Stimulated activated CD8-positive, alpha-beta memory T cell treated with anti-CD3 and anti-CD28 coated beads, Interleukin-4, amount 100 ng/mL, for 48 hours (primary cell): ENCODE measurements around the gene CCDC93.

Experiments
- DNase-seq: peaks from one replicate; pipeline ENCODE4 v3.0.0-alpha.2; 2020

The CCDC93 gene

GRCh38 chr2:117984208-117984607 is 29.7 kb downstream of the CCDC93 start:
- no peak for DNase-seq

GRCh38 chr2:117983040-117983439 is 30.8 kb downstream of the CCDC93 start:
- no peak for DNase-seq

- no peak for DNase-seq
These were observed 31.4 kb downstream of the CCDC93 start for GRCh38 chr2:117982376-117983033.

GRCh38 chr2:117981810-117982209 is 32.1 kb downstream of the CCDC93 start:
- no peak for DNase-seq

- DNase-seq: no peak
These were observed 32.8 kb downstream of the CCDC93 start for GRCh38 chr2:117980783-117981676.

GRCh38 chr2:117979911-117980701 is 33.8 kb downstream of the CCDC93 start:
- no peak for DNase-seq

- DNase-seq: no peak
These were observed 36.2 kb downstream of the CCDC93 start for GRCh38 chr2:117977696-117978095.

- DNase-seq: no peak
These were observed 37.3 kb downstream of the CCDC93 start for GRCh38 chr2:117976581-117976980.

GRCh38 chr2:117973498-117974082 is 40.3 kb downstream of the CCDC93 start:
- no peak for DNase-seq

- no peak for DNase-seq
These were observed 41.3 kb downstream of the CCDC93 start for GRCh38 chr2:117972476-117973123.

GRCh38 chr2:117968722-117969121 is 45.1 kb downstream of the CCDC93 start:
- no peak for DNase-seq

GRCh38 chr2:117967977-117968718 is 45.7 kb downstream of the CCDC93 start:
- no peak for DNase-seq

GRCh38 chr2:117963446-117963845 is 50.4 kb downstream of the CCDC93 start:
- DNase-seq: no peak

GRCh38 chr2:117961201-117961600 is 52.7 kb downstream of the CCDC93 start:
- DNase-seq: no peak

- DNase-seq: no peak
These were observed 53.6 kb downstream of the CCDC93 start for GRCh38 chr2:117960231-117960630.

- DNase-seq: no peak
These were observed 55.7 kb downstream of the CCDC93 start for GRCh38 chr2:117958186-117958585.

- no peak for DNase-seq
These were observed 56.3 kb downstream of the CCDC93 start for GRCh38 chr2:117957616-117958015.

GRCh38 chr2:117956036-117956796 is 57.7 kb downstream of the CCDC93 start:
- no peak for DNase-seq

GRCh38 chr2:117953231-117953630 is 60.6 kb downstream of the CCDC93 start:
- DNase-seq: no peak

- DNase-seq: no peak
These were observed 61.2 kb downstream of the CCDC93 start for GRCh38 chr2:117952701-117953100.

- DNase-seq: no peak
These were observed 61.6 kb downstream of the CCDC93 start for GRCh38 chr2:117952228-117952627.
